Astrocyte (in vitro differentiated cells and primary cell): Measurements from ENCODE around the gene SULT1A2.
"Not testable (repeated sequence)": the region's sequence is repeated elsewhere in the genome, so short reads cannot be mapped to it uniquely, and the experiment has no call there.

ENCODE experiments used
- EZH2 ChIP-seq: IDR thresholded peaks from 2 replicates; pipeline ENCODE4 v1.6.1; 2012; ENCODE audit warnings: mild to moderate bottlenecking, low read length, inconsistent platforms; ENCODE audit not compliant: insufficient read depth
- TF ChIP-seq, protein P1 (sequence below): IDR thresholded peaks from 2 replicates; pipeline ENCODE4 v1.5.1; 2011; ENCODE audit warnings: low read depth, mild to moderate bottlenecking, inconsistent platforms, low read length, moderate library complexity; ENCODE audit not compliant: insufficient read depth

DNA sequence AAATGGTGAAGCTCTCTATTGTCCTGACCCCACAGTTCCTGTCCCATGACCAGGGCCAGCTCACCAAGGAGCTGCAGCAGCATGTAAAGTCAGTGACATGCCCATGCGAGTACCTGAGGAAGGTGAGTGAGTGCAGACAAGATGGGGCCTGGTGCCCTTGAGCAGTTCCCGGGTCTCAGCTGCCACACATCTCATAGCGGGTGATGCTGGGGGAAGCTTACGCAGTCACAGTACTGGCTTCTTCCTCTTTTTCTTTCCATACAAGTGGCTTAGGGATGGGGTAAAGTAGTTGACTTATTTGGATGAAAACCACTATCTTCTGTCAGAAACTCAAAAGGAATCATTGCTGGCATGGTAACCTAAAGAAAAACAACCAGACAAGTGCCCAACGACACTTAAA, 41.5 kb upstream of the SULT1A2 start:
- TF ChIP-seq, protein P1, sequence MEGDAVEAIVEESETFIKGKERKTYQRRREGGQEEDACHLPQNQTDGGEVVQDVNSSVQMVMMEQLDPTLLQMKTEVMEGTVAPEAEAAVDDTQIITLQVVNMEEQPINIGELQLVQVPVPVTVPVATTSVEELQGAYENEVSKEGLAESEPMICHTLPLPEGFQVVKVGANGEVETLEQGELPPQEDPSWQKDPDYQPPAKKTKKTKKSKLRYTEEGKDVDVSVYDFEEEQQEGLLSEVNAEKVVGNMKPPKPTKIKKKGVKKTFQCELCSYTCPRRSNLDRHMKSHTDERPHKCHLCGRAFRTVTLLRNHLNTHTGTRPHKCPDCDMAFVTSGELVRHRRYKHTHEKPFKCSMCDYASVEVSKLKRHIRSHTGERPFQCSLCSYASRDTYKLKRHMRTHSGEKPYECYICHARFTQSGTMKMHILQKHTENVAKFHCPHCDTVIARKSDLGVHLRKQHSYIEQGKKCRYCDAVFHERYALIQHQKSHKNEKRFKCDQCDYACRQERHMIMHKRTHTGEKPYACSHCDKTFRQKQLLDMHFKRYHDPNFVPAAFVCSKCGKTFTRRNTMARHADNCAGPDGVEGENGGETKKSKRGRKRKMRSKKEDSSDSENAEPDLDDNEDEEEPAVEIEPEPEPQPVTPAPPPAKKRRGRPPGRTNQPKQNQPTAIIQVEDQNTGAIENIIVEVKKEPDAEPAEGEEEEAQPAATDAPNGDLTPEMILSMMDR, result not testable (repeated sequence)
- not testable (repeated sequence) for TF ChIP-seq EZH2
